Measurements from ENCODE around the gene PLA1A. TPM values are rescaled to one million over a fixed set of nuclear protein-coding genes. Genes with fewer than 3 reads are reported as not detected.

PLA1A gene
- total RNA-seq, 2 experiments from 2014 or later = not detected

DNA sequence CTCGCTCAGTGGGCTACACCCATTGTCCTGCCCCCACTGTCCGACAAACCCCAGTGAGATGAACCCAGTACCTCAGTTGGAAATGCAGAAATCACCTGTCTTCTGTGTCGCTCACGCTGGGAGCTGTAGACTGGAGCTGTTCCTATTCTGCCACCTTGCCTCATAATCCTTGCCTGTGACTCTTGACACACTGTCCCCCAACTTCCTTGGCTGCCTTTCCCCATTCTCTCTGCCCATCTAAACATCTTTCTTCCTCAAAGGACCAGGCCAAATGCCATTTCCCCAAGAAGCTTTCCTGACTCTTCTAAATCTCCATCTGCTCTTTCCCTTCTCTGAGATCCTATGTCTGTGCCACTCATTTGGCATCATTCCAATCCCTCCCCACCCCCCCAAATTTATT is 28.5 kb upstream of the PLA1A start:
- Mint-ChIP-seq H3K27me3 (peaks cover 24% of the 10 kb centered on the region), H3K27ac (no peak overlapping the region), H3K4me1 (ENCODE audit: low read depth) (no peaks in the 10 kb centered on the region), H3K4me3 (no peak overlapping the region), H3K9me3 (no peaks in the 10 kb centered on the region), H3K36me3 (ENCODE audit: low read depth) (no peaks in the 10 kb centered on the region)
- Histone ChIP-seq H3K4me3 (ENCODE audit: low read length) (no peak overlapping the region), H3K27me3 (ENCODE audit: control insufficient read depth in 1 of 2, insufficient read depth in 2 of 2, low read length in 2 of 2) (no peaks in the 10 kb centered on the region), H3K36me3 (ENCODE audit: insufficient read depth, low read length) (no peaks in the 10 kb centered on the region), H3K4me1 (ENCODE audit: insufficient read depth, low read length) (no peaks in the 10 kb centered on the region), H3K9me3 (ENCODE audit: control insufficient read depth in 1 of 2, insufficient read depth in 1 of 2, low read length in 2 of 2) (no peaks in the 10 kb centered on the region), H3K27ac (ENCODE audit: low read depth in 1 of 2, low read length in 2 of 2) (no peak overlapping the region)
- DNase-seq (no peak), ATAC-seq (ENCODE audit: poor library complexity) (no peak)
- CTCF ChIA-PET = no interaction called here
- TF ChIP-seq, protein P1, sequence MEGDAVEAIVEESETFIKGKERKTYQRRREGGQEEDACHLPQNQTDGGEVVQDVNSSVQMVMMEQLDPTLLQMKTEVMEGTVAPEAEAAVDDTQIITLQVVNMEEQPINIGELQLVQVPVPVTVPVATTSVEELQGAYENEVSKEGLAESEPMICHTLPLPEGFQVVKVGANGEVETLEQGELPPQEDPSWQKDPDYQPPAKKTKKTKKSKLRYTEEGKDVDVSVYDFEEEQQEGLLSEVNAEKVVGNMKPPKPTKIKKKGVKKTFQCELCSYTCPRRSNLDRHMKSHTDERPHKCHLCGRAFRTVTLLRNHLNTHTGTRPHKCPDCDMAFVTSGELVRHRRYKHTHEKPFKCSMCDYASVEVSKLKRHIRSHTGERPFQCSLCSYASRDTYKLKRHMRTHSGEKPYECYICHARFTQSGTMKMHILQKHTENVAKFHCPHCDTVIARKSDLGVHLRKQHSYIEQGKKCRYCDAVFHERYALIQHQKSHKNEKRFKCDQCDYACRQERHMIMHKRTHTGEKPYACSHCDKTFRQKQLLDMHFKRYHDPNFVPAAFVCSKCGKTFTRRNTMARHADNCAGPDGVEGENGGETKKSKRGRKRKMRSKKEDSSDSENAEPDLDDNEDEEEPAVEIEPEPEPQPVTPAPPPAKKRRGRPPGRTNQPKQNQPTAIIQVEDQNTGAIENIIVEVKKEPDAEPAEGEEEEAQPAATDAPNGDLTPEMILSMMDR (IDR thresholded peaks at IDR 0.05) = no peak
- intact Hi-C loops (cut with DNase I, micrococcal nuclease) = no loop called here
- POLR2A ChIA-PET = no interaction called here

DNA sequence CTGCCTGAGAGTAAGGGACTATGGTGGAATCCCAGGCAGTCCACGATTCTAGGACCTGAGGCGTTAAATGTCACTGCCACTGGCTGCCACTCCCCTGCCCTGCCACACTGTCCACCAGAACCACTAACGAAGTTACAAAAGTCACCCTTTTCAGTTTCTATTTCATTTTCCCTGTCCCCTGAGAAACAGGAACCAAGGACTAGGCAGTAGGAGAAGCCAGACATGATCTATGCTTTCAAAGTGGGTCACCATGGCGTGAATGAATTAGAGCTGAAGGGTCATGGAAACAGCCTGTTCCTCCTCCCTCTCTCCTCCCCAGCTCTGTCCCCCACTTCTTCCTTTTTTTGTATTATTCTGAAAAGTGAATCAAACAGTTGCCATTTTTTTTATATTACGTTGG is 27.5 kb upstream of the PLA1A start:
- ChIA-PET POLR2A (no interaction called here), CTCF (no interaction called here)
- no peaks in the 10 kb centered on the region for H3K4me1 ChIP-seq (ENCODE audit: insufficient read depth, low read length)
- no peak overlapping the region for H3K27ac ChIP-seq (ENCODE audit: low read depth in 1 of 2, low read length in 2 of 2)
- no peaks in the 10 kb centered on the region for H3K36me3 ChIP-seq (ENCODE audit: insufficient read depth, low read length)
- H3K4me3 Mint-ChIP-seq = no peak overlapping the region
- no peaks in the 10 kb centered on the region for H3K4me1 Mint-ChIP-seq (ENCODE audit: low read depth)
- intact Hi-C loops (cut with DNase I, micrococcal nuclease) = no loop called here
- H3K36me3 Mint-ChIP-seq (ENCODE audit: low read depth) = no peaks in the 10 kb centered on the region
- TF ChIP-seq, protein P1 (IDR thresholded peaks at IDR 0.05) = no peak
- ATAC-seq (ENCODE audit: poor library complexity) (no peak), DNase-seq (peak in 3 of 14 experiments; percentile 23 to 59 (median 50))
- no peaks in the 10 kb centered on the region for H3K9me3 Mint-ChIP-seq
- no peak overlapping the region for H3K27ac Mint-ChIP-seq
- H3K27me3 ChIP-seq (ENCODE audit: control insufficient read depth in 1 of 2, insufficient read depth in 2 of 2, low read length in 2 of 2) = no peaks in the 10 kb centered on the region
- no peak overlapping the region for H3K4me3 ChIP-seq (ENCODE audit: low read length)
- no peaks in the 10 kb centered on the region for H3K9me3 ChIP-seq (ENCODE audit: control insufficient read depth in 1 of 2, insufficient read depth in 1 of 2, low read length in 2 of 2)
- H3K27me3 Mint-ChIP-seq = peaks cover 24% of the 10 kb centered on the region

DNA sequence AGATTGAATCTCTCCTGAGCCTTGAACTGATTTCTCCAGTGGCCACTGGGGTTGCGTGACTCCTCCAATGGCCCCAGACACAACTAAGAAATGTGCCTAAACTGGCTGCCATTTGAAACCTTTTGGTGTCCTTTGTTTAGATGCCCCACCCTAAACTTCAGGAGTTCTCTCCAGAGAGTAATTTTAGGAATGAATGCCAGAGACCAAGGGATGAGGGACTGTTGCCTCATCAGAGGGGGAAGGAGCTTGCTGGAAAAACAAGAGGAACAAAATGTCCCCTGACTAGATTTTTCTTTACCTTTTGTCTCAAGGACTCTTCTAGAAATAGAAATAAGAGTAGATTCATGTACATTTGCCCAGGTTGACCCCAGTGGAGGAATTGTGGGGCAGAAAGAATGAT is 26.5 kb upstream of the PLA1A start:
- DNase-seq (no peak), ATAC-seq (ENCODE audit: poor library complexity) (no peak)
- POLR2A ChIA-PET = no interaction called here
- Mint-ChIP-seq H3K27ac (no peak overlapping the region), H3K36me3 (ENCODE audit: low read depth) (no peaks in the 10 kb centered on the region), H3K4me3 (no peak overlapping the region), H3K9me3 (no peaks in the 10 kb centered on the region), H3K27me3 (peaks cover 24% of the 10 kb centered on the region), H3K4me1 (ENCODE audit: low read depth) (no peaks in the 10 kb centered on the region)
- CTCF ChIA-PET = no interaction called here
- H3K4me3 ChIP-seq (ENCODE audit: low read length) = no peak overlapping the region
- H3K27ac ChIP-seq (ENCODE audit: low read depth in 1 of 2, low read length in 2 of 2) = no peak overlapping the region
- no peaks in the 10 kb centered on the region for H3K36me3 ChIP-seq (ENCODE audit: insufficient read depth, low read length)
- H3K9me3 ChIP-seq (ENCODE audit: control insufficient read depth in 1 of 2, insufficient read depth in 1 of 2, low read length in 2 of 2) = no peaks in the 10 kb centered on the region
- H3K27me3 ChIP-seq (ENCODE audit: control insufficient read depth in 1 of 2, insufficient read depth in 2 of 2, low read length in 2 of 2) = no peaks in the 10 kb centered on the region
- intact Hi-C loops (cut with DNase I, micrococcal nuclease) = no loop called here
- TF ChIP-seq, protein P1 (IDR thresholded peaks at IDR 0.05) = no peak
- no peaks in the 10 kb centered on the region for H3K4me1 ChIP-seq (ENCODE audit: insufficient read depth, low read length)
